Astrocyte of the spinal cord (primary cell): ENCODE results near the gene IQGAP1.
A peak's percentile ranks its signal among the peaks of the same experiment; 100 is the strongest.

Source experiments
- DNase-seq: peaks from one replicate; pipeline ENCODE4 v3.0.0; 2011; ENCODE audit warnings: low read depth, low spot score
- H3K4me3 ChIP-seq: 2 replicates; pipeline ENCODE4 v1.5.1; 2011; ENCODE audit warnings: low read depth, mild to moderate bottlenecking, low read length, moderate library complexity
- in situ Hi-C: cut with HindIII; loops from 2 replicates; pipeline ENCODE4 v1.10.0; 2017; ENCODE audit warnings: low sequenced_read_pairs
- TF ChIP-seq, protein P1 (sequence below): IDR thresholded peaks from 2 replicates; pipeline ENCODE4 v1.5.1; 2012; ENCODE audit warnings: low read depth, mild to moderate bottlenecking, low read length, inconsistent platforms

IQGAP1 gene

GRCh38 chr15:90388462-90389380 lies 679 bp downstream of the IQGAP1 start:
- TF ChIP-seq, protein P1, sequence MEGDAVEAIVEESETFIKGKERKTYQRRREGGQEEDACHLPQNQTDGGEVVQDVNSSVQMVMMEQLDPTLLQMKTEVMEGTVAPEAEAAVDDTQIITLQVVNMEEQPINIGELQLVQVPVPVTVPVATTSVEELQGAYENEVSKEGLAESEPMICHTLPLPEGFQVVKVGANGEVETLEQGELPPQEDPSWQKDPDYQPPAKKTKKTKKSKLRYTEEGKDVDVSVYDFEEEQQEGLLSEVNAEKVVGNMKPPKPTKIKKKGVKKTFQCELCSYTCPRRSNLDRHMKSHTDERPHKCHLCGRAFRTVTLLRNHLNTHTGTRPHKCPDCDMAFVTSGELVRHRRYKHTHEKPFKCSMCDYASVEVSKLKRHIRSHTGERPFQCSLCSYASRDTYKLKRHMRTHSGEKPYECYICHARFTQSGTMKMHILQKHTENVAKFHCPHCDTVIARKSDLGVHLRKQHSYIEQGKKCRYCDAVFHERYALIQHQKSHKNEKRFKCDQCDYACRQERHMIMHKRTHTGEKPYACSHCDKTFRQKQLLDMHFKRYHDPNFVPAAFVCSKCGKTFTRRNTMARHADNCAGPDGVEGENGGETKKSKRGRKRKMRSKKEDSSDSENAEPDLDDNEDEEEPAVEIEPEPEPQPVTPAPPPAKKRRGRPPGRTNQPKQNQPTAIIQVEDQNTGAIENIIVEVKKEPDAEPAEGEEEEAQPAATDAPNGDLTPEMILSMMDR: no peak
- H3K4me3 ChIP-seq: peak overlapping the region; percentile 97
- in situ Hi-C loops: no loop called here
- peak; percentile 43 for DNase-seq

- TF ChIP-seq, protein P1: no peak
- in situ Hi-C loops: no loop called here
- peak overlapping the region; percentile 97 for H3K4me3 ChIP-seq
- DNase-seq: no peak
Observed at GRCh38 chr15:90389513-90389912, 1.5 kb downstream of the IQGAP1 start.

DNA sequence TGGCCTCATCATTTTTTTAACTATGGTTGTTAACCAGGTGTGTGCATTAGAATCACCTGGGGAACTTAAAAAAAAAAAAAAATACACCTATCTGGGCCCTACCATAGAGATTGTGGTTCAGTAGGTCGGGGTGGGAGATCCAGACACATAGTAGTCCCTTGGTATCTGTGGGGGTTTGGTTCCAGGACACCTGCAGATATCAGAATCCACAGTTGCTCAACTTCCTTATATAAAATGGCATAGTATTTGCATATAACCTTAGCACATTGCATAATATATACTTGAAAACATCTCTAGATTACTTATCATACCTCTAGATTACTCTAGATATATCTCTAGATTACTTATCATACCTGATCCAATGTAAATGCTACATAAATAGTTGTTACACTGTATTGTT lies 5.0 kb downstream of the IQGAP1 start:
- TF ChIP-seq, protein P1: no peak
- H3K4me3 ChIP-seq: no peak overlapping the region
- no peak for DNase-seq
- in situ Hi-C loops: no loop called here

DNA sequence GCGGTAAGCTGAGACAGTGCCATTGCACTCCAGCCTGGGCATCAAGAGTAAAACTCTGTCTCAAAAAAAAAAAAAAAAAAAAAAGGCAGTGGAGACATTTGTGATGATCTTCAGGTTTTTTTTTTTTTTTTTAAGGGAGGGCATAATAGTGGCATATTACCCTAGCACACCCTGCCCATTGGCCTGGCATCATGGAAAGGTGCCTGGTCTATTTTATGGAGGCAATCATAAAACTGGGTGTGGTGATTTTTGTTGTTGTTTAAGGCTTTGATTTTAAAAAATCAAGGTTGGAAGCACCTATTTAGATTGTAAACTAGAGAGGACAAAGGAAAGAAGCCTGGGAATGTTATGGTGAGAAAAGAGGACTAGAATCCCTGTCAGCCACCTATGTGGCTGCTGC lies 6.0 kb downstream of the IQGAP1 start:
- no peak overlapping the region for H3K4me3 ChIP-seq
- no peak for DNase-seq
- in situ Hi-C loops: no loop called here
- TF ChIP-seq, protein P1: no peak

- H3K4me3 ChIP-seq: no peak overlapping the region
- TF ChIP-seq, protein P1: no peak
- in situ Hi-C loops: no loop called here
- no peak for DNase-seq
Observed at GRCh38 chr15:90394748-90395442, 6.9 kb downstream of the IQGAP1 start.

DNA sequence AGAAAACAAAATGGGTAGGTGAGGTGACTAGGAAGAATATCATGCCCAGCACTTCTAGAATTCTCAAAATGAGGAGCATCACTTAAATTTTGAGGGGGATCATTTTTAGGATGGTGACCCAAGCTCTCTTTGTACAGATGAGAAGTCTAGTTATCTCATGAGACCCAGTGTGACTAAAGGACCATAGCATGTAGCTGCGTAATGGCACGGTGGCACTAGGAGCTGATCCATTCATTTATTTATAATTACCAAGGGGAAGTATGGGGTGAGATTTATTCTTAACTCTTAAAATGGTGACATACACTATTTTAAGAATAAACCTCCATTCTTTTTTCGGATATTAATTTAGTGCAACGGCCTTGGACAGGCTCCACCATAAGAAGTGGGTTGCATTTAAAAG lies 8.3 kb downstream of the IQGAP1 start:
- in situ Hi-C loops: no loop called here
- no peak overlapping the region for H3K4me3 ChIP-seq
- DNase-seq: no peak
- TF ChIP-seq, protein P1: no peak
